Panc1 (cell line): ENCODE results near the gene RALGPS1.

ENCODE experiments used
- POLR2AphosphoS5 ChIP-seq: IDR thresholded peaks from 2 replicates; pipeline ENCODE4 v1.6.1; 2012; ENCODE audit warnings: mild to moderate bottlenecking, low read depth, low read length, moderate library complexity
- TF ChIP-seq, protein P1 (sequence below): fragments of 450-650 bp; IDR thresholded peaks from 2 replicates; pipeline ENCODE4 v1.5.1; 2017; ENCODE audit warnings: mild to moderate bottlenecking

DNA sequence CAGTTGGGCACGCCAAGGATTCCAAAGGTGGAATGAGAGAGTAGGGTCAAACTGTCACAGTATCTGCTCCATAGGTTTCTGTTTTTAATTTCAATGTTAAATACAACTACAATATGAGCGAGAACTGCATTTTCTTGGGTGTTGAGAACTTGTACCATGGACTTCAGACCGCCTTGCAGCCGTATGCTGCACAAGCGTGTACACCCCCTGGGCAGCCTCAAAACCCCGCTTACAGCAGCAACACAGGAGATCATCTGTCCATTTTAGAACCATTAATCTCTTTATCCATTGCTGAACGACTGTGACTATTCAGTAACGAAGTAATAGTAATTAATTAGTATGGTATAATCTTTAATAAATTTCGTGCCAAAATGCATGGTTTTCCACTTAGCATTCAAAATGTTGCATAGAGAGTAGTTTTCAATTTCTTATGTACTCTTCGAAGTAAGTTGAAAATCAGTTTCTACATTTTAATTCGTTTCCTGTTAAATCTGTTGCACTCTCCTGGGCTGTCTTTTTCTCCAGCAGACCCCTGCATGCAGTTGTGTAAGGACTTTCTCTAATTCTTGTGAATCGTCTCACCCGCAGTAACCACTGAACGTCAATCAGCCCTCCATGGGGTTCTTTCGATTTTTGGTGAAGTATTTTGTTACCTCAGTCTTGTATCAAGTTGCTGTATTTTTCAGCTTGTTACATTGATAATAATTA lies 308.0 kb downstream of the RALGPS1 start:
- TF ChIP-seq POLR2AphosphoS5 = no peak
- TF ChIP-seq, protein P1, sequence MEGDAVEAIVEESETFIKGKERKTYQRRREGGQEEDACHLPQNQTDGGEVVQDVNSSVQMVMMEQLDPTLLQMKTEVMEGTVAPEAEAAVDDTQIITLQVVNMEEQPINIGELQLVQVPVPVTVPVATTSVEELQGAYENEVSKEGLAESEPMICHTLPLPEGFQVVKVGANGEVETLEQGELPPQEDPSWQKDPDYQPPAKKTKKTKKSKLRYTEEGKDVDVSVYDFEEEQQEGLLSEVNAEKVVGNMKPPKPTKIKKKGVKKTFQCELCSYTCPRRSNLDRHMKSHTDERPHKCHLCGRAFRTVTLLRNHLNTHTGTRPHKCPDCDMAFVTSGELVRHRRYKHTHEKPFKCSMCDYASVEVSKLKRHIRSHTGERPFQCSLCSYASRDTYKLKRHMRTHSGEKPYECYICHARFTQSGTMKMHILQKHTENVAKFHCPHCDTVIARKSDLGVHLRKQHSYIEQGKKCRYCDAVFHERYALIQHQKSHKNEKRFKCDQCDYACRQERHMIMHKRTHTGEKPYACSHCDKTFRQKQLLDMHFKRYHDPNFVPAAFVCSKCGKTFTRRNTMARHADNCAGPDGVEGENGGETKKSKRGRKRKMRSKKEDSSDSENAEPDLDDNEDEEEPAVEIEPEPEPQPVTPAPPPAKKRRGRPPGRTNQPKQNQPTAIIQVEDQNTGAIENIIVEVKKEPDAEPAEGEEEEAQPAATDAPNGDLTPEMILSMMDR = no peak
